GM19324 (cell line): ENCODE data around the gene B3GALNT2.
"Not testable (repeated sequence)": the region's sequence is repeated elsewhere in the genome, so short reads cannot be mapped to it uniquely, and the experiment has no call there.

Experiments used
- ATAC-seq: cut with Tn5 transposase; IDR thresholded peaks from one replicate; pipeline ENCODE4 v1.9.1; 2021; ENCODE audit warnings: mild to moderate bottlenecking, moderate library complexity; ENCODE audit not compliant: unreplicated experiment, low FRiP score

B3GALNT2 gene

DNA sequence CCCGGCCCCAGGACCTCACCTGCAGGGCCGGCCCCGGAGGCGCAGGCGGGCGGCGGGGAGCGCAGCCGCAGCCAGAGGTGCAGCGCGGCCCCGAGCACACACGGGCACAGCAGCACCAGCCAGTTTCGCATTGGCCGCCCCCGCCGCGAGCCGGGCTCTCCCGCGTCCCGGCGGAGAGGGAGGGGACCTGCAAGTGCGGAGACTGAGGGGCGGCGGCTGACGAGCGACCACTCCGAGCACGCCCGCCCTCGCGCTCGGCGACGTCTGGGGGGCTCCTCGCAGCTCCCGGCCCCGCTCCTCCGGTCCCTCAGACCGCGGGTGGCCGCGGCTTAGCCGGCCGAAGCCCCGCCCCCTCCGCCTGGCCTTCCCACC lies at the start of gene B3GALNT2:
B3GALNT2 (minus strand) TSS at position 331 of the 372 bp plus-strand sequence; CDS start at position 131, 200 bp downstream.
- ATAC-seq, result peak; percentile 51

DNA sequence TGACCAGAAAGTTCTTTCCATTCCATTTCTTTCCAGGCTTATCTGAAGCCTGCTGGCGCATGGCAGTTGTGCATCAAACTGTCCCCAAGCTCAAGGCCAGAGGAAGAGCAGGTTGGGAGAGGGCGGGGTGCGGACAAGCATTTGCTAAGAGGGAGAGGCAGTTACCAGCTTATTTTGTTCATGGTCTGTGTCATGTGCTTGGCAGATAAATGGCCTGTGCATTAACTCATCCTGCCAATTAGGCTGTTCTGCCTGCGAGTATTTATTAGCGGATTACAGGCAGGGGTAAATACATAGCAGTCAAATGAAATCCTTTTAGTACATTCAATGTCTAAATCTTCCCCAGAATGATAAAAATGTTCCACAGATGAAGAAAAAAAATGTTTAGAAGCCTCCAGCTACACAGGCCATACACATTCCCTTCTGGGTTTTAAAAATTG lies 48.9 kb upstream of the B3GALNT2 start:
- ATAC-seq, result no peak

DNA sequence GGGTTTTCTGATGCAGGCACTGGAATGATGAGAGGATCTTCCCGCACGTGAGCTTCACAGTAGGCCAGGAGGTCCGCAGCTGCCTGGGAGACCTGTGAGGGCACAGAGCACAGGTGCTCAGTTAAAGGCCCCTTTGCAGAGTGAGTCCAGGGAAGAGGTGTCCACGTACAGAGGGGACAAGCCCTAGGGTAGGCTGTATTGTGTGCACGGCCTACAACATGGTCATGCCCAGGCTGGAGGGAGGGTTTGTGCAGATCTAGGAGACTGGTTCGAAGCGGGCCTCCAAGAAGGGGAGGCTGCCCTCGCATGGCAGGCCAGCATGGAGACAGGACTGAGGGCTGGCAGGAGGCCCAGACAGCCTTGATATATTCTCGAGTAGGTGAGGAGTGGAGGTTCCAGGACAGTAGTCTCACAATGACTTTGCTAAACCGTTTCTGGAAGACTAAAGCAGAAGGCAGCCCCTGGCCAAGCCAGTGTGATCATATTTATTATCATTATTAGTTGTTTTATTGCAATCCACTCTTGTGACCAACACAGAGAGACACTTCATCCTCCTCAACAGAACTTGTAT lies 48.0 kb upstream of the B3GALNT2 start:
- ATAC-seq, result no peak

DNA sequence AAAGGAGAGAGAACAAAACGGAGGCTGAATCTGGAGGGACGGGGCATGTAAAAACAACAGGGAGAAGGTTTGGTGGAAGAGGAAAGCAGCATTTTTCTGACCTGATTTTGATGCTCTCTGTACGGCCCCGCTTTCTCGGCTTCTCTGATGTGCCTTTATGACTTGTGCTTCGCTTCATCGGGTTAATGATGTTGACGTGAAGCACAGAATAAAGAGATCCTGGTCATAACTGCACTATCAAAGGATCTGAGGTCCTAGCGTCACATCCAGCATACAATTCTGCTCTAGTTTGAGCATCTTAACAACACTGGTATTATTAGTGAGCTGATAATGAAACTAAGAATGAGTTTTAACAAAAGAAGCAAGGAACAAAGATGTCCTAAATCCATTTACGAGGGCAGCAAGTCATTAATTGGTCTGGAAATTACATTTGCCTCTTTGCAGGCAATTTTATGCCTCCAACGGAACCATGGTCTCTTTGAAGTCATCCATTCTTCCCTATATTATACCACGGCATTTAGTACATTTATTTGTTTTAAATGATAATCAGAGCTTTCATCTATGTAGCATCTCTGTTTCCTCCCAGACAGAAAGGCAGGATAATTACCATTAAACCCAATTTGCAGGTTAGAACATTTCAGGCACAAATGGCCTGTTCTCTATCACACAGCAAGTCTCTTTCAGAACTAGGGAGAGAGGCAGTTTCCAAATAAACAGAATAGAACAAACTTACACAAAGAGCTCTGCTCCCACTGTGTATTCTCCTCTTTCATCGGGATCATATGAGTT lies 45.3 kb upstream of the B3GALNT2 start:
- no peak for ATAC-seq

DNA sequence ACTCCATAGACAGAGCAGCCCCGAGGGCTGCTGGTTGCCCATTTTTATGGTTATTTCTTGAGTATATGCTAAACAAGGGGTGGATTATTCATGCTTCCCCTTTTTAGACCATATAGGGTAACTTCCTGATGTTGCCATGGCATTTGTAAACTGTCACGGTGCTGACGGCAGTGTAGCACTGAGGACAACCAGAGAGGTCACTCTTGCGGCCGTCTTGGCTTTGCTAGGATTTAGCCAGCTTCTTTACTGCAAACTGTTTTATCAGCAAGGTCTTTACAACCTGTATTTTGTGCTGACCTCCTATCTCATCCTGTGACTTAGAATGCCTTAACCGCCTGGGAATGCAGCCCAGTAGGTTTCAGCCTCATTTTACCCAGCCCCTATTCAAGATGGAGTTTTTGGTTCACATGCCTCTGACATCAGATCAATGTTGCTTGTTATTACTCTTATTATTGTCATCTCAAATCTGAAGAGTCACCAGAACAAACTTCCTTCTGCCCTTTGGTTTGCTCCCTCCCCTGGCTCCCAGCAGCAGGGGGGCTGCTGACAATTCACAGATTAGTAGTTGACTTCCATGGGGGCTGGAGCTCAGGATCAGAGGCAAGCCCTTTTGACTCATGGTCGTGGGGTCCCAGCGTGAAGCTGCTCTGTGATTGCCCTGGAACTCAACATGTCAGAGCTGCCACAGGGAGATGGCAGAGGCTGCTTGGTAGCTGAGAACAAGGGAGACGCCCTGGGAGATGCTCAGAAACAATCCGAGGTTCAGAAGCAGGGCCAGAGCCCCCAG lies 42.3 kb upstream of the B3GALNT2 start:
- ATAC-seq, result not testable (repeated sequence)

DNA sequence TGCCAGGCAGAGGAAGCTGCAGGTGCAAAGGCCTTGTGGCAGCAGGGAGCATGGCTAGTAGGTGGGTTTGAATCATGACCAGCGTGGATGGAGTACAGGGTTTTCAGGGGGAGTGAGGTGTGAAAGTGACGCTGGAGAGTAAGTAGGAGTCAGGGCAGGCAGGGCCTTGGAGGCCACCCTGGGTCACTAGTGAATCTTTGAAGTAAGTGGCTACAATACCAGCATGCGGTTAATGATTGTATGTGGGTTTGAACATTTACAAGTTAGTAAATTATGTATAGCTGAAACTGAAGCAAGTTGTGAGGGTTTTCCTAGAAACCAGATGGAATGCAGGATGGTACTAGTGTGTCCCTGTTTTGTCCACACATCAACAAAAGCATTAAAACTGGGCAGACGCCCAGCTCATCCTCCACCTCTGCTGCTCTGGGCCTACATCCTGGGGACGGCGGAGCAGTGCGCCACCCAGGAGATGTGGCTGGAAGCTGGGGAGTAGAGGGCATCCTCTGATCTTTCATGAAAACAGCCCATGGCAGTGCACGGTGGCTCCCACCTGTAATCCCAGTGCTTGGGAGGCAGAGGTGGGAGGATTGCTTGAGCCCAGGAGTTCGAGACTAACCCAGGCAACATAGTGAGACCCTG lies 41.2 kb upstream of the B3GALNT2 start:
- ATAC-seq, result no peak

DNA sequence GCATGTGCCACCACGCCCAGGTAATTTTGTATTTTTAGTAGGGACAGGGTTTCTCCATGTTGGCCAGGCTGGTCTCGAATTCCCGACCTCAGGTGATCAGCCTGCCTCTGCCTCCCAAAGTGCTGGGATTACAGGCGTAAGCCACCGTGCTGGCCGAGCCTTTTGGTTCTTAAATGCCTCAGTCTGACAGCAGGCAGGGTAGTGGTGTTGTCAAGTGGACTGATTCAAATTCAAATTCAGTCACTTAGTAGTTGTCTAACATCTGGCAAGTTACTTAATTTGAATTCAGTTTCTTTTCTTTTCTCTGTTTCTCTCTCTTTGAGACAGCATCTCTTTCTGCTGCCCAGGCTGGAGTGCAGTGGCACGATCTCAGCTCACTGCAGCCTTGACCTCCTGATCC lies 38.6 kb upstream of the B3GALNT2 start:
- ATAC-seq, result not testable (repeated sequence)

DNA sequence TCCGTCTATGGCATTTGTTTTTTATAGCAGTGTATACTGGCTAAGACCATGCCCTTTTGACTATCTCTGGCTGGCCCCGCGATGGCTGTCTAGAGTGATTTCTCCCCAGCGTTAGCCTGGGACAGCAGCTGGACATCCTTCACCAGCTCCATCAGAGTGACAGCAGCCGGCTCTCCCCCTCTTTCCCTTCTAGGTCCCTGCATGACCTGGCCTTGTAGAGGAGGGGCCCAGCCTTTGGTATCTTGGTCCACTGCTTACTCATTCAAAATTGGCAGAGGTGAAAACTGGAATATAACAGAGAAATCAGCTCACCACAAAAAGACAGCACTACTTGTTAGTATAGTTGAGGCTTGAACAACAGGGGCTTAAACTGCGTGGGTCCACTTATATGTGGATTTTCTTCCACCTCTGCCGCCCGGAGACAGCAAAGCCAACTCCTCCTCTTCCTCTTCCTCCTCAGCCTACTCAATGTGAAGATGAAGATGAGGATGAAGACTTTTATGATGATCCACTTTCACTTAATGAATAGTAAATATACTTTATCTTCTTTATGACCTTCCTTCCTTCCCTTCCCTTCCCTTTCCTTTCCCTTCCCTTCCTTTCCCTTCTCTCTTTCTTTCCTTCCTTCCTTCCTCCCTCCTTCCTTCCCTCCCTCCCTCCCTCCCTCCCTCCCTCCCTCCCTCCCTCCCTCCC lies 29.4 kb upstream of the B3GALNT2 start:
- ATAC-seq, result no peak

DNA sequence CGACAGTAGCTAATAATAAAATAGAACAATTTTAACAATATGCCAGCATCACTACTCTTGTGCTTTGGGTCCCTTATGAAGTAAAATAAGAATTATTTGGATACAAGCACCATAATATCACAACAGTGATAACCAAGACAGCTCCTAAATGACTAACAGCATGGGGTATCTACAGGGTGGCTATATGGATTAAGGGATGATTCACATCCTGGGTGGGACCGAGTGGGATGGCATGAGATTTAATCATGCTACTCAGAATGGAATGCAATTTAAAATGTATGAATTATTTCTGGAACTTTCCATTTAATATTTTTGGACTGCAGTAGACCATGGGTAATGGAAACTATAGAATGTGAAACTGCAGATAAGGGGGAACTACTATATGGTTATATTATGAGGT lies 28.1 kb upstream of the B3GALNT2 start:
- no peak for ATAC-seq

DNA sequence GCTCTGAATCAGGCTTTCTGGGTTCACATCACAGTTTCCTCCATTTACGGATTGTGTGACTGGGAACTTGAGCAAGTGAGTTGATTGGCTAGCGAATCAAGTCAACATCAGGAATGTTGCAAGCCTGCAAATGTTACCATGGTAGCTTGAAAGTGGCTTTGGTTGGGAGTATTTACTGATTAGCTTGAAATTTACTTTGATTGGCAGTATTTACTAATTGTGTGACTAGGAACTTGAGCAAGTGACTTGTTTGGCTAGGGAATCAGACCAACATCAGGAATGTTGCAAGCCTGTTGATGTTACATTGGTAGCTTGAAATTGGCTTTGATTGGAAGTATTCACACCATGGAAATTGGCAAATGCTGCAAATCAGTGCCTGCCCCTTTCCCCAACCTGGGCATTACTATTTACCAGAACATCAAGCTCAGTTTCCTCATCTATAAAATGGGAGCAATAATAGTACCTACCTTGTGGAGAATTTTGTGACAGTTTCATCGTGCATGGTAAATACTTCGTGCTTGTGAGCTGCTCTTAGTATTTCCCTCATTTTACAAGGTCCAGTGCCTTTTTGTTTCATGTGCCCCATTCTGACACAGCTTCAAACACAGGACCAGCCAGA lies 23.1 kb upstream of the B3GALNT2 start:
- no peak for ATAC-seq

DNA sequence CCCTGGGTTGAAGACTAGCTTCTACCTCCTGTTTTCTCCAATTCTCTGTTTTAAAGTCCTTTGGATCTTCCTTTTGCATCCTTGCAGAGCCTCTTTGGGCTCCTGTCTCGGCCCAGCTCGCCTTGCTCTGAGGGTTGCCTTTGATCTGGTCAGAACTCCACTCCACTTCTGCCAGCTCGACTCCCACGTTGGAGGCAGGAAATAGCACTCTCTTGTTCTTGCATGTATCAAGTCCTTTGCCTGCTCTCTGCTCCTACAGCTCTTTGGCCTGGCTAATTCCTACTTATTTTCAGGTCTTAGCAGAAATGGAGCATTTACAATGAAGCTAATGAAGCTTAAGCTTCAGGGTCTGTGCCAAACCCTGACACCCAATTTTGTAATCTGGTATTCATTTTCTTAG lies 21.1 kb upstream of the B3GALNT2 start:
- no peak for ATAC-seq

DNA sequence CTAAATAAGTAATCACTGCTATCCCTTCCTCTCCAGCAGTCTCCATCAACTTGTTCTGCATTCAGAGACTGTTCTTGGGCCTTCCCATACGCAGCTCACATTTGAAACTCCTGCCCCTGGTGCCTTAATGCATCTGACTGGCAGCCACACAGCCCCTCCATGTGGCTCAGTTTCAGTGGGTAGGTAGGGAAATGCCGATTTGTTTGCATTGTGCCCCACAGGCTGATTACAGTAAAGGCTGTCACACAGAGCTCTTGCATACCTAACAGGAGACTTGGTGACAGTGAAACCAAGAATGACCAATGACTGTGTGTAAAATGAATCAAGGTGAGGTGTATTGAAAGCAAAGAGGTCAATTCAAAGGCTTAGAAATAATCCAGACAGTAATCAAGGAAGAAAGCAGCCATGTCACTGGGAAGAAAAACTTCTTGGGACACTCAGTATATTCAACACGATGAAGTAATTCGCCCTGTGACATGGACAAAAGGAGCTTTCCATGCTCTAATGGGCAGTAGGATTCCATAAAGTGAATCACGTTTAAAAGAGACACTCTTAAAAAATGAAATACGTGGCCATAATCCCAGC lies 12.7 kb upstream of the B3GALNT2 start:
- ATAC-seq, result no peak

DNA sequence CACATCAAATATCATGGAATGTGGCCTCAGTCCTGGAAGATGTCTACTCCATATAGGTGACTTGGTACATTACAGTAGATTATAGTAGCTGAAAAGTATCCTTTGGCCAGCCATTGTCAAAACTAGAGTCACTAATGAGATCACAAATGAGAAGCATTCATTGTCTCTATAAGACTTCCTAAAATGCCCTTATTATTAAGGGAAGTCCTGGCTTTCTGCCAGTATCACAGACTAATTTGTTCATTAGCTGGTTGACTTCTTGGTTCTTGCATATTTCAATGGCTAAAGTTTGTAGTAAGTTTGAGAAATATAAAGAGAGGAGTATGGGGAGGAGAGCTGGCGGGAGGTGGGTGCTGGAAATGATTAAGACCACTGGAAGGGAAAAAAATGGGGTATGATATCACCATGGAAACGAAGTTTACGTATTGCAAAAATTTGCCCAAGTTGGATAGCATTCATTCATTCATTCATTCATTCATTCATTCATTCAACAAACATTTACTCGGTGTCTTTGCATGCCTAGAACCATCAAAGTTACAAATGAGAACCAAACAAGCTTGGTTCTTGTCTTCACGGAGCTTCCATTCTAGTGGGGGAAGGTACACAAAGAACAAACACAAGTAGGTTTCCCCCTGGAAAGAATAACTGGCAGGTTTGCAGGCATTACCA lies 11.7 kb upstream of the B3GALNT2 start:
- no peak for ATAC-seq

DNA sequence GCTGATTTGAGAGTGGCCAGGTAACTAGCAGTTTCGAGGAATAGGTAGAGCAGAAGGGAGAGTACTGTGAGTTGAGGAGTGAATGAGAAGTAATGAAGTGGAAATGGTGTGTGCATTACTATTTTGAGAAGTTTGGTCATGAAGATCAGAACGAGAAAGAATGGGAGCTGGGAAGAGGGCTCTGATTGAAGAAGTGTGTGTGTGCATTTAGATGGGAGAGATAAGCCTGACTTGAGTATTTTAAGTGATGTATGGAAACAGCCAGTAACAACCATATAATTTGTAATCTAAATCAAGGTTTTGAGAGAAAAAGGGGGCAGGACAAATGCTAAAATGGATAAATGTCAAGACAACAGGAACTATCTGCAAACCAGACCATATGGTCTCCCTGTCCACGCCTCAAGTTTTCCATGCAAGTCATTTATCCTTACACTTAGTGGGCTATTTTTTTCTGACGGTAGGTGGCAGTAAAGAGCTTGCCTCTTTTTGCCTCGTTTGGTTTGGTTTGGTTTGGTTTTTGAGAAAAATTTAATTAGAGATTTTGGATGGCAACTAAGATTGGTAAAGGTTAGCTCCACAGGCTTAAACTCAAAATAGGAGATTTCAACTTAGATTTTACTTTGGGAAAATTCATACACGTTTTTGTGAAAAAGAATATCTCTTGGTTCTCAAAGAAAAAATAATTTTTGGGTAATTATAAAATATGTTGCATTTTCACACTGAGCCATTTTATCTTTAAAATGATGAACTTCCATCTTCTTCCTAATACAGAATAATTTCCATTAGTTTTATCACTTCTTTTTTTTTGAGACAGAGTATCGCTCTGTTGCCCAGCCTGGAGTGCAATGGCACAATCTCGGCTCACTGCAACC lies 9.5 kb upstream of the B3GALNT2 start:
- ATAC-seq, result no peak

DNA sequence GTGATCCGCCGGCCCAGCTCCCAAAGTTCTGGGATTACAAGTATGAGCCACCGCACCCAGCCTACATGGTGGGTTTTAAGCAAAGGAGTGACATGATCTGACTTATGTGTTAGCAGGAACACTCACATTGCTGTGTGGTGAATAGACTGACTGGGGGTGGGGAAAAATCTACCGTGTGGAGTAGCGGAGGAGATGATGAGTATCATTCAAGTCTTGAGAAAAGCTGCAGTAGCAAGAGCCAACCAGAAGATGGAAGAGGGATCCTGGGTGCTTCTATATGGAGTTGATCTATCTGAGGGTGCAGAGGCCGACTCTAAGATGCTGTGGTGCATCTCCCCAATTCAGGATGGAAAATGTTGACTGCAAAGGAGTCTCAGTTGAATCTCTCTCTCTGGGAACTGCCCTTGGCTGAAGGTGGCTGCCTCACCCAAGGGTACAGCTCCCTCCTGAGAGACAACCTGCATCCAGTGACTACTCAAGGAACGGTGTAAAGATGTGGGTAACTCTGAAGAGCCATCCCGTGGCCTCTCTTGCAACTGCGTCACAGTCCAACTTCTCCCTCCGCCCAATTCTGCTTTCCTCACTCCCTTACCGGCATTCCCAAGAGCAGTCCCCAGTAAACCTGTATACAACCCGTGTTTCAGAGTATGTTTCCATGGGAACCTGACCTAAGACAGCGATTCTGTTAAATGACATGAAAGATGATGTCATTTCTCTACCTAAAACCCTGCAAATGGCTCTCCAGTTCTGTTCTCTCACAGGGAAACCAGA lies 7.4 kb upstream of the B3GALNT2 start:
- ATAC-seq, result no peak

DNA sequence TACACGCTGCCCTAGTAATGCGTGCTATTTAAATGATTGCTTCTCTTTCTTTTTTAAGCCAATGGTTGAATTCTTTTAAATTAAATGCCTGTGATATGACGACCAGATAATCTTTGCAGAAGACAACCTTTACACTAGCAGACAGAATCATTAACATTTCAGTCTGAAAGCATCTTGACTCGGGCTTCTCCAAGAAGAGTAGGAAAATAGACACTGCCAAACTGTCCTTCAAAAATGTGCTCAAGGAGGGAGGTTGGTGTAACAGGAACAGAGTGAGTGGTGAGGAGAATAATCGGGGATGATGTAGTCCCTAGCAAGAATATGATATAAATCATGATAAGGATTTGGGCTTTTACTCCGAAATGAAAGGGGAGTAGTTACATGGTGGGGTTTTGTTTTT lies 6.6 kb upstream of the B3GALNT2 start:
- ATAC-seq, result no peak

DNA sequence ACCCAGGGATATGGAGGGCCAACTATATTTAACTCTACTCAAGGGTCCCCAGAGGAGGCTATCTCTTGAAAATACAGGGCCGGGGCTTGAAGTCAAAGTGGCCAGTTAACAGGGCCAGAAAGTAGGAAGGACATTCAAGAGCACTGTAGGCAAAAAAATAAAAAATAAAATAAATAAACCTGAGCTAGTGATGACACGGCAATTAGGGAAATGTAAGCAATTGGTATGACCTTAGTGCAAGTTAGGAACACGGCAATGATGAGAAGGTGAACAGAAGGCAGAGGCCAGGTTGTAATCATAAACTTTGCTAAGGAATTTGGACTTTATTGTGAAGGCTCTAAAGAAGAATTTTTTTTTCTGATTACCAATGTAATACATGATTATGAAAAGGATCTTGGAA lies 3.4 kb upstream of the B3GALNT2 start:
- no peak for ATAC-seq
